SK-N-MC (cell line): Measurements from ENCODE around the gene GCNT3.

Experiments
- DNase-seq: peaks from one replicate; pipeline ENCODE4 v3.0.0-alpha.2; 2011; ENCODE audit warnings: low read depth, low spot score
- H3K27ac ChIP-seq: fragments of 200-600 bp; sonication (generic); 2 replicates; pipeline ENCODE4 v1.5.1; 2016; ENCODE audit warnings: mixed run types
- H3K36me3 ChIP-seq: fragments of 200-600 bp; sonication (generic); 2 replicates; pipeline ENCODE4 v1.6.1; 2017; ENCODE audit warnings: antibody characterized with exemption, low read length, mixed read lengths; ENCODE audit not compliant: insufficient read depth
- H3K4me3 ChIP-seq: fragments of 200-600 bp; sonication (generic); 2 replicates; pipeline ENCODE4 v1.5.1; 2016
- H3K9ac ChIP-seq: fragments of 200-600 bp; sonication (generic); 2 replicates; pipeline ENCODE4 v1.8.0; 2017; ENCODE audit warnings: mixed run types, mixed read lengths; ENCODE audit not compliant: insufficient read length
- H3K9me3 ChIP-seq: fragments of 200-600 bp; sonication (generic); 2 replicates; pipeline ENCODE4 v1.6.1; 2017; ENCODE audit warnings: low read depth, mild to moderate bottlenecking, antibody characterized with exemption, low read length, moderate library complexity, mixed read lengths
- EZH2 ChIP-seq: fragments of 200-600 bp; sonication (generic); IDR thresholded peaks from one replicate; pipeline ENCODE4 v1.6.1; 2017; ENCODE audit warnings: antibody characterized with exemption
- FOXP2 ChIP-seq: optimal IDR thresholded peaks from 2 replicates; pipeline ENCODE3; 2011; ENCODE audit warnings: mild to moderate bottlenecking, moderate library complexity; ENCODE audit not compliant: insufficient read depth; ENCODE audit errors: extremely low read length, control extremely low read depth
- POLR2AphosphoS5 ChIP-seq: IDR thresholded peaks from 2 replicates; pipeline ENCODE4 v1.6.1; 2012; ENCODE audit warnings: mild to moderate bottlenecking, low read depth, low read length, borderline replicate concordance

GCNT3 gene

DNA sequence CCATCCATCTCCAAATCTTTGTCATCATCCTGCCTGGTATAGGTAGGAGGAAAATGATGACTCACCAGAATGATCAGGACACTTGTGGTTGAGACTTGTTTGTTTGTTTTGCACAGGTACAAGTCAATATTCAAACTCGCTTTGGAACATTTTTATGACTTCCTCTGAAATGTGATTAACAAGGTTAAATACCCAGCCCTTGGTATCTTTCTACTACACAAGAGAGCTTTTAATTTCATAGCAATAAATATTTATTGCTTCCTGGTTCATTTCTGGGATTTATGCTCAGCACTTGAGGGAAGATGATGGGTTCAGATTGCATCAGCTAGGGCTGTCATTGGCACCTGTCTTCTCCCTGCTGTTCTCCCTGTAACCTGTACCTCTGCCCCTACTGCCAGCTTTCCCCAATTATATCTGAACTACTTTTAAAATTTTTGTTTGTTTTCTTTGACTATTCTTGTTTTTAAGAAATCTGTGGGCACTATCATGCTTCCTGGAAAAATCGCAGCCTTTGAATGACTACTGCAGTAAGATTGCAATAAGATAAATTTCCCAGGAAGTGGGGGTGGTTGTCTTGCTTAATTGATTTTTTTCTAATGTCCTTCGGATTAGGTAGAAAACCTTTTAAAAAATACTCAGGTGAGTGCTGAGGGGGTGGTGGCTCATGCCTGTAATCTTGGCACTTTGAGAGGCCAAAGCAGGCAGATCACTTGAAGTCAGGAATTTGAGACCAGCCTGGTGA, 24.3 kb upstream of the GCNT3 start:
- DNase-seq = no peak
- TF ChIP-seq EZH2 (no peak), POLR2AphosphoS5 (no peak), FOXP2 (no peak)
- Histone ChIP-seq H3K9me3 (no peaks in the 10 kb centered on the region), H3K27ac (no peak overlapping the region), H3K36me3 (no peaks in the 10 kb centered on the region), H3K4me3 (no peak overlapping the region), H3K9ac (no peak overlapping the region)

- TF ChIP-seq POLR2AphosphoS5 (no peak), EZH2 (no peak), FOXP2 (no peak)
- no peak for DNase-seq
- Histone ChIP-seq H3K9me3 (no peaks in the 10 kb centered on the region), H3K9ac (no peak overlapping the region), H3K4me3 (no peak overlapping the region), H3K36me3 (no peaks in the 10 kb centered on the region), H3K27ac (no peak overlapping the region)
These were observed 21.6 kb upstream of the GCNT3 start for GRCh38 chr15:59590027-59590426.

DNA sequence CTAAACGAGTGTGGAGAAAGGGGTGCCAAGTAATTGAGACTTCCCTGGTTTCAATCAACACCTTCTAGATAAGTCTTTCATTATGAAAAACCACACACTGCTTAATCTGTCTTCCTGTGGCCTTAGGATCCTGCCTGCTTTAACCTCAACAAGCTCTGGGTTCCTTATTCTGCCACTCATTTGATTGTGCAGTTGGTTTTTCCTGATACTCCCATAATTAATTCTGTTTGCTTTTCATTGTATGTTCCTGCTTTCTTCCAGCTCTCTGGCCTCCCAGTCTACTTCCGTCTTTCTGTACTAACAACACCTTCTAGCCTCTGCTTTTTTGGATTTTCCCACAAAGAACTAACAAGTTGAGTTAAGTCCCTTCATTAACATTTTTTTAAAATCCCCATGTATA, 20.2 kb upstream of the GCNT3 start:
- TF ChIP-seq POLR2AphosphoS5 = no peak
- no peak for TF ChIP-seq EZH2
- TF ChIP-seq FOXP2 = no peak
- Histone ChIP-seq H3K27ac (no peak overlapping the region), H3K4me3 (no peak overlapping the region), H3K36me3 (no peaks in the 10 kb centered on the region), H3K9ac (no peak overlapping the region), H3K9me3 (no peaks in the 10 kb centered on the region)
- no peak for DNase-seq

- Histone ChIP-seq H3K4me3 (no peak overlapping the region), H3K36me3 (no peaks in the 10 kb centered on the region), H3K27ac (no peak overlapping the region), H3K9me3 (no peaks in the 10 kb centered on the region), H3K9ac (no peak overlapping the region)
- DNase-seq = no peak
- TF ChIP-seq POLR2AphosphoS5 (no peak), FOXP2 (no peak), EZH2 (no peak)
These were observed 17.1 kb upstream of the GCNT3 start for GRCh38 chr15:59594493-59594942.

DNA sequence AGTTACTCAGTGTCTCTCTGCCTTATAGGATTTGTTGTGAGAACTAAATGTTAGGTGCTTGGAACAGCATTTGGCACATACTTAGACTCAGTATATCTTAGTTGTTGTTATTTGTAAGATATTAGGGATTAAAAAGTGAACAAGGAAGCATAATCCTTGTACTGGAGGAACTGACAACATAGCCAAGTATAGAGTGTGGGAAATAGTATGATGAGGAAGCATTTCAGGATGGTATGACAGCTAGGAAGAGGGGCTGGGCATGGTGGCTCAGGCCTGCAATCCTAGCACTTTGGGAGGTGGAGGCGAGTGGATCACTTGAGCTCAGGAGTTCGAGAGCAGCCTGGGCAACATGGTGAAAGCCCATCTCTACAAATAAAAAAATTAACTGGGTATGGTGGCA, 16.6 kb upstream of the GCNT3 start:
- TF ChIP-seq POLR2AphosphoS5 = no peak

GRCh38 chr15:59595434-59595915, 16.1 kb upstream of the GCNT3 start:
- Histone ChIP-seq H3K9ac (no peak overlapping the region), H3K4me3 (no peak overlapping the region), H3K36me3 (no peaks in the 10 kb centered on the region), H3K27ac (no peak overlapping the region), H3K9me3 (no peaks in the 10 kb centered on the region)
- no peak for TF ChIP-seq FOXP2
- TF ChIP-seq POLR2AphosphoS5 = no peak
- no peak for TF ChIP-seq EZH2
- no peak for DNase-seq

More for the DNA sequence above, 16.6 kb upstream of the GCNT3 start:
- DNase-seq = no peak
- Histone ChIP-seq H3K9ac (no peak overlapping the region), H3K4me3 (no peak overlapping the region), H3K9me3 (no peaks in the 10 kb centered on the region), H3K36me3 (no peaks in the 10 kb centered on the region), H3K27ac (no peak overlapping the region)

- no peak overlapping the region for H3K9ac ChIP-seq
- H3K9me3 ChIP-seq = no peaks in the 10 kb centered on the region
- no peak overlapping the region for H3K27ac ChIP-seq
- DNase-seq = no peak
- TF ChIP-seq EZH2 = no peak
- TF ChIP-seq FOXP2 = no peak
- no peak for TF ChIP-seq POLR2AphosphoS5
- H3K36me3 ChIP-seq = no peaks in the 10 kb centered on the region
- no peak overlapping the region for H3K4me3 ChIP-seq
These were observed 14.9 kb upstream of the GCNT3 start for GRCh38 chr15:59596640-59597039.

GRCh38 chr15:59598461-59598860, 13.1 kb upstream of the GCNT3 start:
- no peak for TF ChIP-seq EZH2
- no peaks in the 10 kb centered on the region for H3K36me3 ChIP-seq
- no peak overlapping the region for H3K9ac ChIP-seq
- H3K4me3 ChIP-seq = no peak overlapping the region
- no peaks in the 10 kb centered on the region for H3K9me3 ChIP-seq
- DNase-seq = no peak
- no peak overlapping the region for H3K27ac ChIP-seq

DNA sequence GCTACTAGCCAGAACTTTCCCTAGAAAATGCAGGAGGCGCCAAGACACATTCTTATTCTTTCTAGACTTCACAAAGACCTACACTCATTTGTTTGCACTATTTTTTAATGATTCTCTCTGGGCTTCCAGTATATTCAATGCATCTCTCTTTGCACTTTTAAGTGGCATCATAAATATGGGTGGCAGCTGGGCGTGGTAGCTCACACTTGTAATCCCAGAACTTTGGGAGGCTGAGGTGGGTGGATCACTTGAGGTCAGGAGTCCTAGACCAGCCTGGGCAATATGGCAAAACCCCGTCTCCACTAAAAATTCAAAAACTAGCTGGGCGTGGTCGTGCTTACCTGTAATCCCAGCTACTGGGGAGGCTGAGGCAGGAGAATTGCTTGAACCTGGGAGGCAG, 5.6 kb upstream of the GCNT3 start:
- H3K9ac ChIP-seq = no peak overlapping the region
- no peaks in the 10 kb centered on the region for H3K9me3 ChIP-seq
- DNase-seq = no peak
- H3K27ac ChIP-seq = no peak overlapping the region
- H3K36me3 ChIP-seq = no peaks in the 10 kb centered on the region
- TF ChIP-seq FOXP2 = no peak
- TF ChIP-seq POLR2AphosphoS5 = no peak
- no peak for TF ChIP-seq EZH2
- no peak overlapping the region for H3K4me3 ChIP-seq
